Measurements from ENCODE around the gene S1PR5.

DNA sequence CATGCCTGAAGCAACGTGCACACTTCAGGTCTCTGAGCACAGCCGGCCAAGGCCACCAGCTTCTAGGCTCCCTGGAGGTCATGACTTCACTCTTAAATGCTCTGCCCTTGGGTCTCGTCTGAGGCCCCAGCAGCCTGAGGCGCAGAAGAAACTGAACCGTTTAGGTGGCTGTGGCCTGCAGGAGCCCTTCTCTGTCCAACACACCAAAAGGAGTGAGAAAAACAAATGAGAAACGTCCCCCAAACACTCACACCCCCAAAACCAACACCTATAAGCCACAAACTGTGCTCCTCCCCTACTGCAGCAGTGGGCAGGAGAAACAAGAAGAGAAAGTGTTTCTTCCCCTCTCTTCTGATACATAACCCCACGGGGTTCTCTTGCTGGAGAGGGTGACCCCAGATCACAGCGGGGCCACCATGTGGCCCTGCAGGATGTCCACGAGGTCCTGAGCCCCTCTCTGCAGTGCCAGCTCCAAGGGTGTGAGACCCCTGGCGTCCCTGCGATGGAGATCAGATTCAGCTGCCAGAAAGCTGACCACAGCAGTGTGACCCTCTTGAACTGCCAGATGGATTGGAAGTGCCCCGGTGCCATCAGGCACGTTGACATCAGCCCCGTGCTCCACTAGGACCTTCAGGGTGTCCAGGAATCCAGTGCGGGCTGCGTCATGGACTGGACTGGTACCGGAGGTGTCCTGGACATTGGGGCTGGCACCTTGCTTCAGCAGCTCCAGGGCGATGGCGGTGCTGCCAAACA lies 49.6 kb upstream of the S1PR5 start:
- TF ChIP-seq, protein P1, sequence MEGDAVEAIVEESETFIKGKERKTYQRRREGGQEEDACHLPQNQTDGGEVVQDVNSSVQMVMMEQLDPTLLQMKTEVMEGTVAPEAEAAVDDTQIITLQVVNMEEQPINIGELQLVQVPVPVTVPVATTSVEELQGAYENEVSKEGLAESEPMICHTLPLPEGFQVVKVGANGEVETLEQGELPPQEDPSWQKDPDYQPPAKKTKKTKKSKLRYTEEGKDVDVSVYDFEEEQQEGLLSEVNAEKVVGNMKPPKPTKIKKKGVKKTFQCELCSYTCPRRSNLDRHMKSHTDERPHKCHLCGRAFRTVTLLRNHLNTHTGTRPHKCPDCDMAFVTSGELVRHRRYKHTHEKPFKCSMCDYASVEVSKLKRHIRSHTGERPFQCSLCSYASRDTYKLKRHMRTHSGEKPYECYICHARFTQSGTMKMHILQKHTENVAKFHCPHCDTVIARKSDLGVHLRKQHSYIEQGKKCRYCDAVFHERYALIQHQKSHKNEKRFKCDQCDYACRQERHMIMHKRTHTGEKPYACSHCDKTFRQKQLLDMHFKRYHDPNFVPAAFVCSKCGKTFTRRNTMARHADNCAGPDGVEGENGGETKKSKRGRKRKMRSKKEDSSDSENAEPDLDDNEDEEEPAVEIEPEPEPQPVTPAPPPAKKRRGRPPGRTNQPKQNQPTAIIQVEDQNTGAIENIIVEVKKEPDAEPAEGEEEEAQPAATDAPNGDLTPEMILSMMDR (IDR thresholded peaks at IDR 0.05): no peak
- TF ChIP-seq ZFX (IDR thresholded peaks at IDR 0.05; ENCODE audit: borderline replicate concordance): no peak
